ENCODE data around the gene FN3KRP. TPM values are rescaled to one million over a fixed set of nuclear protein-coding genes. Genes with fewer than 3 reads are reported as not detected.

The FN3KRP gene
- total RNA-seq, 1 donor from 2014 or later = 10.6 TPM

- Histone ChIP-seq H3K4me1 (peaks cover 32% of the 10 kb centered on the region), H3K27me3 (no peaks in the 10 kb centered on the region), H3K9me3 (no peaks in the 10 kb centered on the region), H3K4me3 (peak overlapping the region; percentile 81 to 86), H3K36me3 (no peaks in the 10 kb centered on the region), H3K27ac (no peak overlapping the region)
- TF ChIP-seq CTCF (IDR thresholded peaks at IDR 0.05) (no peak), POLR2AphosphoS5 (IDR thresholded peaks at IDR 0.05; ENCODE audit: insufficient read depth in 1 of 2, low read depth in 1 of 2) (no peak), POLR2A (IDR thresholded peaks at IDR 0.05) (no peak)
- intact Hi-C loops (cut with DNase I) = no loop called here
- no peak for DNase-seq (ENCODE audit: extremely low spot score in 2 of 2)
Observed at GRCh38 chr17:82699551-82699950, 17.0 kb upstream of the FN3KRP start.

- no peaks in the 10 kb centered on the region for H3K36me3 ChIP-seq
- no peak for DNase-seq (ENCODE audit: extremely low spot score in 2 of 2)
- peak overlapping the region; percentile 10 for H3K27ac ChIP-seq
- no peaks in the 10 kb centered on the region for H3K9me3 ChIP-seq
- no peaks in the 10 kb centered on the region for H3K27me3 ChIP-seq
- H3K4me1 ChIP-seq = peaks cover 24% of the 10 kb centered on the region
- intact Hi-C loops (cut with DNase I) = no loop called here
- no peak overlapping the region for H3K4me3 ChIP-seq
- TF ChIP-seq POLR2AphosphoS5 (IDR thresholded peaks at IDR 0.05; ENCODE audit: insufficient read depth in 1 of 2, low read depth in 1 of 2) (no peak), POLR2A (IDR thresholded peaks at IDR 0.05) (no peak), CTCF (IDR thresholded peaks at IDR 0.05) (no peak)
Observed at GRCh38 chr17:82702231-82702927, 14.1 kb upstream of the FN3KRP start.

GRCh38 chr17:82703036-82703745 is 13.3 kb upstream of the FN3KRP start:
- intact Hi-C loops (cut with DNase I) = no loop called here
- Histone ChIP-seq H3K36me3 (no peaks in the 10 kb centered on the region), H3K4me1 (peaks cover 17% of the 10 kb centered on the region), H3K4me3 (no peak overlapping the region), H3K27me3 (no peaks in the 10 kb centered on the region), H3K9me3 (no peaks in the 10 kb centered on the region), H3K27ac (no peak overlapping the region)
- no peak for TF ChIP-seq POLR2A (IDR thresholded peaks at IDR 0.05)
- TF ChIP-seq POLR2AphosphoS5 (IDR thresholded peaks at IDR 0.05; ENCODE audit: insufficient read depth in 1 of 2, low read depth in 1 of 2) = no peak
- TF ChIP-seq CTCF (IDR thresholded peaks at IDR 0.05) = no peak
- DNase-seq (ENCODE audit: extremely low spot score in 2 of 2) = no peak

- no peak for DNase-seq (ENCODE audit: extremely low spot score in 2 of 2)
- TF ChIP-seq POLR2AphosphoS5 (IDR thresholded peaks at IDR 0.05; ENCODE audit: insufficient read depth in 1 of 2, low read depth in 1 of 2) (no peak), CTCF (IDR thresholded peaks at IDR 0.05) (no peak), POLR2A (IDR thresholded peaks at IDR 0.05) (no peak)
- no peak overlapping the region for H3K27ac ChIP-seq
- H3K4me1 ChIP-seq = peaks cover 15% of the 10 kb centered on the region
- no peaks in the 10 kb centered on the region for H3K9me3 ChIP-seq
- intact Hi-C loops (cut with DNase I) = no loop called here
- no peak overlapping the region for H3K4me3 ChIP-seq
- H3K36me3 ChIP-seq = no peaks in the 10 kb centered on the region
- H3K27me3 ChIP-seq = no peaks in the 10 kb centered on the region
Observed at GRCh38 chr17:82703935-82704865, 12.3 kb upstream of the FN3KRP start.
